ENCODE data around the gene DGKG. TPM values are rescaled to one million over a fixed set of nuclear protein-coding genes. Genes with fewer than 3 reads are reported as not detected.

The DGKG gene
- total RNA-seq, 1 donor: 2.5 TPM

DNA sequence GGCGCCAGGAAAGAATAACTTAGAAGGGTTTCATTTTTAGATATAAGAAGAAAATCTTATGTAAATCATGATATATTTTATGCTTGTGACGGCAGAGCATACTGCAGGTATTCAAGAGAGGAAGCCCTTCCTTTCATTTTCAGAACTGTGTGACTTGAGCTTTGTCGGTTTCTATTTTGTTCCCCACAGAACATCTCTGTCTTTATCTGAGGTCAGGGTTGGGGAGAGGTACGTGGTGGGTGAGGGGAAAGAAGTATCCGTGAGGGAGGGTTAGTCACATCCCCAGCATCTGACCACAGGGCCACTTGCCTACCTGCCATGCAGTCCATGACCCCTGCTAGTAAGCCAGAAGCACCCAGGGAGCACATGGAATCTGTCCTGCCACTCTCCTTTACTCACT, 126.5 kb downstream of the DGKG start:
- Histone ChIP-seq H3K27me3 (ENCODE audit: insufficient read depth, low read length) (no peaks in the 10 kb centered on the region), H3K9me3 (ENCODE audit: low read depth, low read length) (no peaks in the 10 kb centered on the region), H3K4me1 (ENCODE audit: insufficient read depth, low read length) (no peaks in the 10 kb centered on the region), H3K4me3 (ENCODE audit: low read length) (no peak overlapping the region)

DNA sequence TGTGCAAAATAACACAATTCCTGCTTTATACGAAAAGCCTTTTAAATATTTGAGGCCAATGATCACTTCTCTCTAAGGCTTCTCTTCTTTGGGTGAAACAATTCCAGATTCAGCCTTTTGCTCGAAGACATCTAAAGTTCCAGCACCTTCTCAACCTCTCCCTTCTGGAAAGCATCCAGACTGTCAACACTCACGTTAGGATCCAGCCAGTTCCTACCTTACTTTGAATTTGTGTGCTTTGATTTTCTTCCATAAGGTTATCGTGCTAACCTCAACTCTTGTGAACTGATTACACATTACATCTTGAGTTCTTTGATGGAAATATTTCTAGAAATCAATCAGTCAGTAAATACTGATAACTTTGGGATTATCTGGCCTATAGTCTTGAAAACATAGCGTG, 127.9 kb downstream of the DGKG start:
- H3K9me3 ChIP-seq (ENCODE audit: low read depth, low read length): no peaks in the 10 kb centered on the region
- H3K4me1 ChIP-seq (ENCODE audit: insufficient read depth, low read length): no peaks in the 10 kb centered on the region
- no peak overlapping the region for H3K4me3 ChIP-seq (ENCODE audit: low read length)
- H3K27me3 ChIP-seq (ENCODE audit: insufficient read depth, low read length): no peaks in the 10 kb centered on the region

DNA sequence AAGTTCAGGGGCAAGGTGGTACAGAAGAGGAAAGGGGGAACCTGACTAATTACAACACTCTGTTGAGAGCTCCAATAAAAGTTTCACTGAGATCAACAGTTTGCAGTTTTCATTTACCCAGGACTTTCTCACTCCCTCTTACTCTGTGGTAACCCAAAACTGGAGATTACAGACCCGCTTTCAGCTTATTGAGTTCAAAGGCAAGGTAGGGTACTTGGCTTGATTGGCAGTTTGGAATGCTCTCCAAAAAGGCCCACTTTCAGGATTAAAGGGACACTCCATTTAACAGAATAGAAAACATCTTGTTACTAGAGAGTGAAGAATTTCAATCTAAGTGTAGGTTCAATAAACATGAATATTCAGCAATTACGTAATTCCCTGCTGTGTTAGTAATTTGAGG, 135.6 kb downstream of the DGKG start:
- no peaks in the 10 kb centered on the region for H3K27me3 ChIP-seq (ENCODE audit: insufficient read depth, low read length)
- no peak overlapping the region for H3K4me3 ChIP-seq (ENCODE audit: low read length)
- no peaks in the 10 kb centered on the region for H3K4me1 ChIP-seq (ENCODE audit: insufficient read depth, low read length)
- no peaks in the 10 kb centered on the region for H3K9me3 ChIP-seq (ENCODE audit: low read depth, low read length)

GRCh38 chr3:186225603-186226002, 136.4 kb downstream of the DGKG start:
- H3K9me3 ChIP-seq (ENCODE audit: low read depth, low read length): no peaks in the 10 kb centered on the region
- H3K4me1 ChIP-seq (ENCODE audit: insufficient read depth, low read length): no peaks in the 10 kb centered on the region
- no peak overlapping the region for H3K4me3 ChIP-seq (ENCODE audit: low read length)
- no peaks in the 10 kb centered on the region for H3K27me3 ChIP-seq (ENCODE audit: insufficient read depth, low read length)

DNA sequence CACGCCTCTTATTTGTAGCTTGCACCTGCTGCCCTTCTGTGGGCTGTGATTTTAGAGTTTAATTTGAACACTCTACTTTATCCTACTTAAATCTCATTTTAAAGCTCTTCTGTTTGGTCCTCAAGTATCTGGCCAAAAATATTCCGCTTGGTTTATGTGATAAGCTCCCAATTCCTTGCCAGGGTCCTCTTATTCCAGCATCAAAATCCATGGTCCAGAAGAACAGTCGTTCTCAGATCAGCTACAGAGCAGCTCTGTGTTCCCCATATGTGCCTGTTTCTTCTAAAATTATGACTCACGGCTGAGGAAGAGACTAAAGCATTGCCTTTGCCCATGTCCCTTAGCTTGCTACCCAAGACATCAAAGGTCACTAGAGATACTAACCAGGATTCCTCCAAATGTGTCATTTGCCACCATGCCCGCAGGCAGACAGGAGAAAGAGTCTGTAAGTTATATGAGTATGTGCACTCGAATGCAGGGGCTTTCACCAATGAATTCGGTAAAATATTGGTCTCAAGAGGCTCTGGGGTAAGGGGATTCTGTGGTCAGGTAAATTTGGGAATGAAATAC, 137.9 kb downstream of the DGKG start:
- Histone ChIP-seq H3K4me3 (ENCODE audit: low read length) (no peak overlapping the region), H3K4me1 (ENCODE audit: insufficient read depth, low read length) (no peaks in the 10 kb centered on the region), H3K9me3 (ENCODE audit: low read depth, low read length) (no peaks in the 10 kb centered on the region), H3K27me3 (ENCODE audit: insufficient read depth, low read length) (no peaks in the 10 kb centered on the region)

GRCh38 chr3:186223476-186223875, 138.6 kb downstream of the DGKG start:
- Histone ChIP-seq H3K4me3 (ENCODE audit: low read length) (no peak overlapping the region), H3K9me3 (ENCODE audit: low read depth, low read length) (no peaks in the 10 kb centered on the region), H3K27me3 (ENCODE audit: insufficient read depth, low read length) (no peaks in the 10 kb centered on the region), H3K4me1 (ENCODE audit: insufficient read depth, low read length) (no peaks in the 10 kb centered on the region)

- Histone ChIP-seq H3K4me3 (ENCODE audit: low read length) (no peak overlapping the region), H3K9me3 (ENCODE audit: low read depth, low read length) (no peaks in the 10 kb centered on the region)
Observed at GRCh38 chr3:186221760-186222378, 140.2 kb downstream of the DGKG start.

DNA sequence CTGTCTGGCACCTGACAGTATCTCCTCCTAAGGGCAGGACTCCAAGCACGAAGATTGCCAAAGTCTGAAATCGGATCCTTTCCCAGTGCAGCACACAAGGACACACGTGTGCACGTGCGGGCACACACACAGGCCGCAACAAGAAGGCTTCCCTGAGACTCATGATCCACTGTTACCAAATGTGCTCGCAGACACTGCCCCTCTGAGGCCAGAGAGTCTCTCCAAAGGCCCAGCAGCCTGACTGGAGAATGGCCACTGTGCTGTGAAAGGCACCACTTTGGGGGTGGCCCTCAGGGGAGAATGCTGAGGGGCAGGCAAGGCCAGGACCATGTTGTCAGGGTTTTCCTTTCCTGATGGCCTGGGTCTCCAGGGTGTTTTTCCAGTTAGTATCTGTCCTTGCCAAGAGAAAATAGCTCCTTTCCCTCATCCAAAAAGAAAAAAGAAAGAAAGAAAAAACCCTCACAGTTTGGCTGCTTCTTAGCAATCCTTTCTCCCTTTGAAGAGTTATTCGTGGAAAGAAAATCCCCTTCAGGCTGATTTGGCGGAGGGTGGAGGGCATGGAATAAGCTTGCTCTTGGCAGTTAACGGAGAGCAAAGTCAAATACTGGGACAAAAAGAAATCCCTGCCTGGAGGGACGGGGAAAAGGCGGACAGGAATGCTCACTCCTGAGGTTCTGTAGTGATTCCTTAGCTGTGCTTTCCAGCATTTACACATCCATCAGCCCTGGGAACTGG, 141.0 kb downstream of the DGKG start:
- Histone ChIP-seq H3K9me3 (ENCODE audit: low read depth, low read length) (no peaks in the 10 kb centered on the region), H3K4me3 (ENCODE audit: low read length) (no peak overlapping the region), H3K4me1 (ENCODE audit: insufficient read depth, low read length) (no peaks in the 10 kb centered on the region), H3K27me3 (ENCODE audit: insufficient read depth, low read length) (no peaks in the 10 kb centered on the region)

More at GRCh38 chr3:186221760-186222378, 140.2 kb downstream of the DGKG start:
- no peaks in the 10 kb centered on the region for H3K27me3 ChIP-seq (ENCODE audit: insufficient read depth, low read length)
- no peaks in the 10 kb centered on the region for H3K4me1 ChIP-seq (ENCODE audit: insufficient read depth, low read length)

GRCh38 chr3:186220365-186220764, 141.7 kb downstream of the DGKG start:
- no peaks in the 10 kb centered on the region for H3K27me3 ChIP-seq (ENCODE audit: insufficient read depth, low read length)

DNA sequence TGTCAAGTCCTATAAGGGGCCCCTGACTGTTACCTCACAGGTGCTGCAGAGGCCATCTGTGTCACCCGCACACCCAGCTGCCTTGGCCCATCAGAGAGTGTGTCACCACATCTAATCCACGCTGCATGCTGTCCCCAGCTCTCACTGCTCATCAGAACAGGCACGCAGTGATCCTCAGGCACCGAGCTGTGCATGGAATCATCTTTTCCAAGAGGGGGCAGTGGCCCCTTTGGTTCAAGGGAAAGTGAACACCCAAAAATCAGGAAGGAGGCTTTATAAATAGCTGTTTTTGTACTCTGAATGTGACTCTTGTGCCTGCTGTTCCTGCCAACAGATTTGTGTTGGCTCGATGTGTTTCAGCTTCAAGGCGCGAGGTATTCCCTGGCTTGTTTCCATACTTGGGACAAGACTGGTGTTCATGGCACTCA, 142.8 kb downstream of the DGKG start:
- no peaks in the 10 kb centered on the region for H3K9me3 ChIP-seq (ENCODE audit: low read depth, low read length)
- H3K27me3 ChIP-seq (ENCODE audit: insufficient read depth, low read length): no peaks in the 10 kb centered on the region
- H3K4me1 ChIP-seq (ENCODE audit: insufficient read depth, low read length): no peaks in the 10 kb centered on the region
- H3K4me3 ChIP-seq (ENCODE audit: low read length): no peak overlapping the region

More at GRCh38 chr3:186220365-186220764, 141.7 kb downstream of the DGKG start:
- H3K4me3 ChIP-seq (ENCODE audit: low read length): no peak overlapping the region
- H3K9me3 ChIP-seq (ENCODE audit: low read depth, low read length): no peaks in the 10 kb centered on the region
- no peaks in the 10 kb centered on the region for H3K4me1 ChIP-seq (ENCODE audit: insufficient read depth, low read length)

GRCh38 chr3:186218421-186218820, 143.6 kb downstream of the DGKG start:
- Histone ChIP-seq H3K9me3 (ENCODE audit: low read depth, low read length) (no peaks in the 10 kb centered on the region), H3K27me3 (ENCODE audit: insufficient read depth, low read length) (no peaks in the 10 kb centered on the region), H3K4me1 (ENCODE audit: insufficient read depth, low read length) (no peaks in the 10 kb centered on the region), H3K4me3 (ENCODE audit: low read length) (no peak overlapping the region)

DNA sequence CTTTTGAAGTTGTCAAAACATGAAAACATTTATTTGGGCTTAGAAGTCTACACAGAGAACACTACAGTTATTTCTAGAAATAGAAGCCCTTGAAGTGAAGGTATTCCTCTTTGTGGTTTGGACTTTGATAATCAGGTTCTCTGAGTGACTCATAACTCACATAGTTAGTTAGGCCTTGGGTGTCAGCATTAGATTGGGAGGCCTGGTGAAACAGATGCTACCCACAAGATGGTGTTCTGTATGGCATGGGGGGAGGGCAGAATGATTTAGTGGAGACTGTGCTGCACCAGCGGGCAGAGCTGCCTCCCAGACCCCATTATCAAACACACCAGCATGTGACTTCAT, 144.2 kb downstream of the DGKG start:
- H3K4me1 ChIP-seq (ENCODE audit: insufficient read depth, low read length): no peaks in the 10 kb centered on the region
- H3K4me3 ChIP-seq (ENCODE audit: low read length): no peak overlapping the region
- H3K27me3 ChIP-seq (ENCODE audit: insufficient read depth, low read length): no peaks in the 10 kb centered on the region
- no peaks in the 10 kb centered on the region for H3K9me3 ChIP-seq (ENCODE audit: low read depth, low read length)

GRCh38 chr3:186216900-186217819, 144.9 kb downstream of the DGKG start:
- Histone ChIP-seq H3K9me3 (ENCODE audit: low read depth, low read length) (no peaks in the 10 kb centered on the region), H3K4me1 (ENCODE audit: insufficient read depth, low read length) (no peaks in the 10 kb centered on the region), H3K4me3 (ENCODE audit: low read length) (no peak overlapping the region), H3K27me3 (ENCODE audit: insufficient read depth, low read length) (no peaks in the 10 kb centered on the region)

- H3K9me3 ChIP-seq (ENCODE audit: low read depth, low read length): no peaks in the 10 kb centered on the region
- H3K4me1 ChIP-seq (ENCODE audit: insufficient read depth, low read length): peaks cover 16% of the 10 kb centered on the region
- no peaks in the 10 kb centered on the region for H3K27me3 ChIP-seq (ENCODE audit: insufficient read depth, low read length)
- H3K4me3 ChIP-seq (ENCODE audit: low read length): no peak overlapping the region
Observed at GRCh38 chr3:186214670-186215069, 147.4 kb downstream of the DGKG start.

DNA sequence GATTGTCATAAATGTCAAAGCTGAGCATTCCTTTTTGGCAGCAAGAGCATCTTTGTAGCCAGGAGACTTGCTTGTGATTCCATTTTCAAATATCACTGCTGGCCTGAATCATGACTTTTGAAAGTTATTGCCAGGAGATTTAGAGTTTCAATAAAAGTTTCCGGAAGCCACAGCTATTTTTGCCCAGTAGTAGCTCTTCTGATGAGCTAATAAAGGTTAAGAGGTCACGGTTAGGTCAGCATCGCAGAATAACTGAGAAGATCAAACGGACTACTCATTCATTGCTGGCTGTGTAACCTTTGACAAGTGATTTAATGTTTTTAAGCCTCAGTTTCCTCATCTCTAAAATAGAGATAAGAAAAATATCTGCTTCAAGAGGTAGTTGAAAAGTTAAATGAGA, 148.1 kb downstream of the DGKG start:
- Histone ChIP-seq H3K4me3 (ENCODE audit: low read length) (no peak overlapping the region), H3K27me3 (ENCODE audit: insufficient read depth, low read length) (no peaks in the 10 kb centered on the region), H3K9me3 (ENCODE audit: low read depth, low read length) (no peaks in the 10 kb centered on the region), H3K4me1 (ENCODE audit: insufficient read depth, low read length) (peaks cover 24% of the 10 kb centered on the region)
